ENCODE results near the gene ACP6. TPM values are rescaled to one million over a fixed set of nuclear protein-coding genes. Genes with fewer than 3 reads are reported as not detected.

ACP6 gene
- total and polyA plus RNA-seq, 2 donors (not counting 3 experiments of a cell fraction or from before 2014, with no cell fraction given) = 7.1 to 9.4 TPM

DNA sequence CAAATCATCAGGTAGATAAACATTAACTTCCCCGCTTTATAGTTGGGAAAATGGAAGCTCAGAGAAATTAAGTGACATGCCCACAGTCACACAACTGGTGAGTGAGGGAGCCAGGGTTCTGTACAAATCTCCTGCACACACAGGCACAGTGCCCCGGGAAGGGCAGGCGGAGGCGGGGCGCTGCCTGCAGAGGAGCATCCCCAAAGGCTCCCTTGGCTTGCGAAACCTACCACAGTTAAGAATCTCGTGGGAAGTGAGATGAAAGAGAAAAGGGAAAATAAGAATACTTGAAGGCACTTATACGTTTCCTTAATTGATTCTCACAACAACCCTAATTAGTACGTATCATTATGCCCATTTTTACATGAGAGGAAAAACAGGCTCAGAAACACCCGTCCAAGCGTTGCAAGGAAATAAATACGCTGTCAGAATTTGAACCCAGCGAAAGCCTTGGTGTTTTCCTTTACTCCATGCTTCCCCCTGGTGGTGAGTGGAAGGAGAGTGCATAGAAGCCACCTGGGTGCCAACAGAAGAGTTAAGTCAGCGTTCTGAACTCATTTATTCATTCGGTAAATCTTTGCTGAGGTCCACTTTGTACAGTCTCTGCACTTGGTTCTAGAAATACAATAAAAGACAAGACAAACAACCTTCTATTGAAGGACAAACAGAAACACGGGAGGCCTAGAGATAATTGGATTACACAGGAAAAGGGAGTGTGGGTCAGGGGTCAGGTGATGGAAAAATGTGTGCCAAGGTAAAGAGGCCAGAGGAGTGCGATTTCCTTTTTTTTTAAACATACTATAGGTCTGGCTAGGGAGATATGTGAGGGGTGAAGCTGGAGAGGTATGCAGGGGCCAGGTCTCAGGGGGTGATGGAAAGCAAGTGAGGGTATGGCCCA lies 28.4 kb downstream of the ACP6 start:
- H3K27ac ChIP-seq (ENCODE audit: insufficient read depth, low read depth, low read length) = no peak overlapping the region
- no TSS peak for BruUV-seq (replicated peaks)
- no peaks in the 10 kb centered on the region for H3K79me2 ChIP-seq (ENCODE audit: control insufficient read depth, insufficient read depth, low read length)
- no peaks in the 10 kb centered on the region for H3K4me1 ChIP-seq (ENCODE audit: control insufficient read depth, extremely low read depth, insufficient read depth, low read length)
- peak; percentile 81 for FAIRE-seq
- ChIA-PET CTCF (interaction anchor here (0.6 to 3.7 kb wide), 20 partner anchors 9 to 368 kb away, joined by 3 to 68 read pairs (median 4); partner anchors contain the start of gene ACP6), POLR2A (no interaction called here)
- no peaks in the 10 kb centered on the region for H3K27me3 ChIP-seq (ENCODE audit: control insufficient read depth in 2 of 2, insufficient read depth in 2 of 2, low read length in 2 of 2)
- no peaks in the 10 kb centered on the region for H3K9me1 ChIP-seq (replicated peaks; ENCODE audit: control insufficient read depth, extremely low read depth, insufficient read depth, low read length)
- DNase-seq (ENCODE audit: low read depth, low spot score) = peak; percentile 56
- no peaks in the 10 kb centered on the region for H3K36me3 ChIP-seq (ENCODE audit: control insufficient read depth in 2 of 2, extremely low read depth in 1 of 2, insufficient read depth in 2 of 2, low read length in 2 of 2)
- intact Hi-C loops (cut with micrococcal nuclease) = loop anchor here (1.0 kb wide), 1 partner anchor 147 kb away; no protein-coding TSS in a partner anchor
- no peak overlapping the region for H3K4me2 ChIP-seq (ENCODE audit: insufficient read depth, low read length)
- no peak overlapping the region for H2AFZ ChIP-seq (ENCODE audit: low read depth, low read length)
- no peaks in the 10 kb centered on the region for H4K20me1 ChIP-seq (replicated peaks; ENCODE audit: control insufficient read depth, extremely low read depth, insufficient read depth, low read length)
- H3K4me3 ChIP-seq (replicated peaks in 1 of 3; ENCODE audit: insufficient read depth in 1 of 3, low read depth in 1 of 3, low read length in 3 of 3) = no peak overlapping the region
- no peak overlapping the region for H3K9ac ChIP-seq (replicated peaks; ENCODE audit: extremely low read depth, insufficient read depth, low read length)
- TF ChIP-seq CTCF (IDR thresholded peaks at IDR 0.05; ENCODE audit: extremely low read depth in 1 of 2, insufficient read depth in 1 of 2, low read depth in 1 of 2, low read length in 2 of 2) (peak; percentile 82 to 89), FOS (IDR thresholded peaks at IDR 0.05; ENCODE audit: borderline replicate concordance, insufficient read depth, low read length) (no peak), EZH2 (IDR thresholded peaks at IDR 0.05; ENCODE audit: borderline replicate concordance, low read depth, low read length, severe bottlenecking) (no peak), MYC (IDR thresholded peaks at IDR 0.05; ENCODE audit: low read depth, low read length) (no peak), JUN (IDR thresholded peaks at IDR 0.05; ENCODE audit: borderline replicate concordance, insufficient read depth, insufficient read length, low read depth) (no peak)
- no peaks in the 10 kb centered on the region for H3K9me3 ChIP-seq (replicated peaks; ENCODE audit: control insufficient read depth, insufficient read depth, low read length)
- dilution Hi-C loops (cut with MboI; ENCODE audit: extremely low pct_ligation_motif_present, low sequenced_read_pairs) = no loop called here
